ENCODE results near the gene LIPK. TPM values are rescaled to one million over a fixed set of nuclear protein-coding genes. Genes with fewer than 3 reads are reported as not detected.

The LIPK gene
- polyA plus RNA-seq, 2 donors, result 0.12 to 1.2 TPM

- no peak overlapping the region for H3K27ac ChIP-seq (ENCODE audit: low read depth in 2 of 2, low read length in 1 of 2)
- H3K4me3 ChIP-seq (ENCODE audit: low read depth in 1 of 2, low read length in 2 of 2), result no peak overlapping the region
- H3K36me3 ChIP-seq (ENCODE audit: control insufficient read depth in 2 of 2, insufficient read depth in 2 of 2, low read length in 1 of 2), result no peaks in the 10 kb centered on the region
- H3K4me1 ChIP-seq (ENCODE audit: control insufficient read depth in 2 of 2, insufficient read depth in 2 of 2, low read length in 1 of 2), result no peaks in the 10 kb centered on the region
- H3K9me3 ChIP-seq (ENCODE audit: control insufficient read depth in 2 of 2, insufficient read depth in 1 of 2, low read depth in 1 of 2, low read length in 1 of 2), result no peaks in the 10 kb centered on the region
- 48 to 61% methylated on average over 2 of the region's 2 CpGs for WGBS, 2 donors
- H3K27me3 ChIP-seq (ENCODE audit: control insufficient read depth in 1 of 2, insufficient read depth in 2 of 2, low read length in 2 of 2), result no peaks in the 10 kb centered on the region
Observed at GRCh38 chr10:88670497-88670896, 35.6 kb upstream of the LIPK start.

GRCh38 chr10:88672041-88672440 is 34.0 kb upstream of the LIPK start:
- H3K27me3 ChIP-seq (ENCODE audit: control insufficient read depth in 1 of 2, insufficient read depth in 2 of 2, low read length in 2 of 2), result no peaks in the 10 kb centered on the region
- 77 to 79% methylated on average over 2 of the region's 2 CpGs for WGBS, 2 donors

GRCh38 chr10:88676283-88677060 is 29.6 kb upstream of the LIPK start:
- H3K4me3 ChIP-seq (ENCODE audit: low read depth in 1 of 2, low read length in 2 of 2), result no peak overlapping the region
- WGBS, 2 donors, result 65 to 82% methylated on average over 4 of the region's 4 CpGs
- no peaks in the 10 kb centered on the region for H3K27me3 ChIP-seq (ENCODE audit: control insufficient read depth in 1 of 2, insufficient read depth in 2 of 2, low read length in 2 of 2)
- H3K27ac ChIP-seq (ENCODE audit: low read depth in 2 of 2, low read length in 1 of 2), result no peak overlapping the region
- no peaks in the 10 kb centered on the region for H3K36me3 ChIP-seq (ENCODE audit: control insufficient read depth in 2 of 2, insufficient read depth in 2 of 2, low read length in 1 of 2)
- no peaks in the 10 kb centered on the region for H3K9me3 ChIP-seq (ENCODE audit: control insufficient read depth in 2 of 2, insufficient read depth in 1 of 2, low read depth in 1 of 2, low read length in 1 of 2)
- H3K4me1 ChIP-seq (ENCODE audit: control insufficient read depth in 2 of 2, insufficient read depth in 2 of 2, low read length in 1 of 2), result no peaks in the 10 kb centered on the region

More at GRCh38 chr10:88672041-88672440, 34.0 kb upstream of the LIPK start:
- H3K9me3 ChIP-seq (ENCODE audit: control insufficient read depth in 2 of 2, insufficient read depth in 1 of 2, low read depth in 1 of 2, low read length in 1 of 2), result no peaks in the 10 kb centered on the region
- H3K36me3 ChIP-seq (ENCODE audit: control insufficient read depth in 2 of 2, insufficient read depth in 2 of 2, low read length in 1 of 2), result no peaks in the 10 kb centered on the region
- H3K27ac ChIP-seq (ENCODE audit: low read depth in 2 of 2, low read length in 1 of 2), result no peak overlapping the region
- no peaks in the 10 kb centered on the region for H3K4me1 ChIP-seq (ENCODE audit: control insufficient read depth in 2 of 2, insufficient read depth in 2 of 2, low read length in 1 of 2)
- no peak overlapping the region for H3K4me3 ChIP-seq (ENCODE audit: low read depth in 1 of 2, low read length in 2 of 2)

GRCh38 chr10:88680958-88681357 is 25.1 kb upstream of the LIPK start:
- Histone ChIP-seq H3K27me3 (ENCODE audit: control insufficient read depth in 1 of 2, insufficient read depth in 2 of 2, low read length in 2 of 2) (no peaks in the 10 kb centered on the region), H3K9me3 (ENCODE audit: control insufficient read depth in 2 of 2, insufficient read depth in 1 of 2, low read depth in 1 of 2, low read length in 1 of 2) (no peaks in the 10 kb centered on the region), H3K27ac (ENCODE audit: low read depth in 2 of 2, low read length in 1 of 2) (no peak overlapping the region), H3K4me3 (ENCODE audit: low read depth in 1 of 2, low read length in 2 of 2) (no peak overlapping the region), H3K4me1 (ENCODE audit: control insufficient read depth in 2 of 2, insufficient read depth in 2 of 2, low read length in 1 of 2) (no peaks in the 10 kb centered on the region), H3K36me3 (ENCODE audit: control insufficient read depth in 2 of 2, insufficient read depth in 2 of 2, low read length in 1 of 2) (no peaks in the 10 kb centered on the region)
- 87 to 90% methylated on average over 4 of the region's 4 CpGs for WGBS, 2 donors

- Histone ChIP-seq H3K4me1 (ENCODE audit: control insufficient read depth in 2 of 2, insufficient read depth in 2 of 2, low read length in 1 of 2) (no peaks in the 10 kb centered on the region), H3K9me3 (ENCODE audit: control insufficient read depth in 2 of 2, insufficient read depth in 1 of 2, low read depth in 1 of 2, low read length in 1 of 2) (no peaks in the 10 kb centered on the region), H3K27me3 (ENCODE audit: control insufficient read depth in 1 of 2, insufficient read depth in 2 of 2, low read length in 2 of 2) (no peaks in the 10 kb centered on the region), H3K4me3 (ENCODE audit: low read depth in 1 of 2, low read length in 2 of 2) (no peak overlapping the region), H3K27ac (ENCODE audit: low read depth in 2 of 2, low read length in 1 of 2) (no peak overlapping the region), H3K36me3 (ENCODE audit: control insufficient read depth in 2 of 2, insufficient read depth in 2 of 2, low read length in 1 of 2) (no peaks in the 10 kb centered on the region)
- 87 to 88% methylated on average over 4 of the region's 4 CpGs for WGBS, 2 donors
Observed at GRCh38 chr10:88682491-88682890, 23.6 kb upstream of the LIPK start.

GRCh38 chr10:88687853-88688467 is 18.1 kb upstream of the LIPK start:
- H3K9me3 ChIP-seq (ENCODE audit: control insufficient read depth in 2 of 2, insufficient read depth in 1 of 2, low read depth in 1 of 2, low read length in 1 of 2), result no peaks in the 10 kb centered on the region
- H3K4me3 ChIP-seq (ENCODE audit: low read depth in 1 of 2, low read length in 2 of 2), result no peak overlapping the region
- H3K36me3 ChIP-seq (ENCODE audit: control insufficient read depth in 2 of 2, insufficient read depth in 2 of 2, low read length in 1 of 2), result no peaks in the 10 kb centered on the region
- no peaks in the 10 kb centered on the region for H3K27me3 ChIP-seq (ENCODE audit: control insufficient read depth in 1 of 2, insufficient read depth in 2 of 2, low read length in 2 of 2)
- H3K4me1 ChIP-seq (ENCODE audit: control insufficient read depth in 2 of 2, insufficient read depth in 2 of 2, low read length in 1 of 2), result no peaks in the 10 kb centered on the region
- H3K27ac ChIP-seq (ENCODE audit: low read depth in 2 of 2, low read length in 1 of 2), result no peak overlapping the region

GRCh38 chr10:88689366-88689765 is 16.7 kb upstream of the LIPK start:
- no peaks in the 10 kb centered on the region for H3K36me3 ChIP-seq (ENCODE audit: control insufficient read depth in 2 of 2, insufficient read depth in 2 of 2, low read length in 1 of 2)
- no peak overlapping the region for H3K4me3 ChIP-seq (ENCODE audit: low read depth in 1 of 2, low read length in 2 of 2)
- H3K27me3 ChIP-seq (ENCODE audit: control insufficient read depth in 1 of 2, insufficient read depth in 2 of 2, low read length in 2 of 2), result no peaks in the 10 kb centered on the region
- no peaks in the 10 kb centered on the region for H3K9me3 ChIP-seq (ENCODE audit: control insufficient read depth in 2 of 2, insufficient read depth in 1 of 2, low read depth in 1 of 2, low read length in 1 of 2)
- no peak overlapping the region for H3K27ac ChIP-seq (ENCODE audit: low read depth in 2 of 2, low read length in 1 of 2)
- H3K4me1 ChIP-seq (ENCODE audit: control insufficient read depth in 2 of 2, insufficient read depth in 2 of 2, low read length in 1 of 2), result no peaks in the 10 kb centered on the region
- 84 to 90% methylated on average over 6 of the region's 6 CpGs for WGBS, 2 donors

- Histone ChIP-seq H3K27me3 (ENCODE audit: control insufficient read depth in 1 of 2, insufficient read depth in 2 of 2, low read length in 2 of 2) (no peaks in the 10 kb centered on the region), H3K36me3 (ENCODE audit: control insufficient read depth in 2 of 2, insufficient read depth in 2 of 2, low read length in 1 of 2) (no peaks in the 10 kb centered on the region), H3K4me3 (ENCODE audit: low read depth in 1 of 2, low read length in 2 of 2) (no peak overlapping the region), H3K4me1 (ENCODE audit: control insufficient read depth in 2 of 2, insufficient read depth in 2 of 2, low read length in 1 of 2) (no peaks in the 10 kb centered on the region), H3K9me3 (ENCODE audit: control insufficient read depth in 2 of 2, insufficient read depth in 1 of 2, low read depth in 1 of 2, low read length in 1 of 2) (no peaks in the 10 kb centered on the region), H3K27ac (ENCODE audit: low read depth in 2 of 2, low read length in 1 of 2) (no peak overlapping the region)
- 42 to 51% methylated on average over 4 of the region's 4 CpGs for WGBS, 2 donors
Observed at GRCh38 chr10:88693392-88694020, 12.5 kb upstream of the LIPK start.

- Histone ChIP-seq H3K36me3 (ENCODE audit: control insufficient read depth in 2 of 2, insufficient read depth in 2 of 2, low read length in 1 of 2) (no peaks in the 10 kb centered on the region), H3K4me3 (ENCODE audit: low read depth in 1 of 2, low read length in 2 of 2) (no peak overlapping the region), H3K27me3 (ENCODE audit: control insufficient read depth in 1 of 2, insufficient read depth in 2 of 2, low read length in 2 of 2) (peaks cover 0 to 2% of the 10 kb centered on the region in 2 donors), H3K4me1 (ENCODE audit: control insufficient read depth in 2 of 2, insufficient read depth in 2 of 2, low read length in 1 of 2) (no peaks in the 10 kb centered on the region), H3K27ac (ENCODE audit: low read depth in 2 of 2, low read length in 1 of 2) (no peak overlapping the region), H3K9me3 (ENCODE audit: control insufficient read depth in 2 of 2, insufficient read depth in 1 of 2, low read depth in 1 of 2, low read length in 1 of 2) (no peaks in the 10 kb centered on the region)
- 55 to 66% methylated on average over 4 of the region's 4 CpGs for WGBS, 2 donors
Observed at GRCh38 chr10:88702848-88703597, 3.0 kb upstream of the LIPK start.
